ENCODE measurements around the gene PTPDC1.

GRCh38 chr9:94082956-94083355 lies 1.3 kb upstream of the PTPDC1 start:
- no peak for TF ChIP-seq CTCF (IDR thresholded peaks at IDR 0.05 in 4 of 5, conservative IDR thresholded peaks at IDR 0.05 in 1 of 5)
- TF ChIP-seq POLR2A (IDR thresholded peaks at IDR 0.05): no peak
